Endothelial cell of umbilical vein (primary cell): ENCODE data around the gene LRRC8C. TPM values are rescaled to one million over a fixed set of nuclear protein-coding genes. Genes with fewer than 3 reads are reported as not detected.

Source experiments
- BruUV-seq: library from RNA; stranded (reverse); fragments of 400-500 nt; replicated peaks from 2 replicates; lab custom pipeline; 2021; lab: Mats Ljungman, UMichigan
- CTCF ChIA-PET: fragments of 300-600, 350-600 bp; sonication (Branson Sonifier 250); formaldehyde crosslinking; loops from one replicate; lab custom pipeline; 2021; ENCODE audit warnings: antibody characterized with exemption, inconsistent platforms; lab: Charles Lee
- POLR2A ChIA-PET: fragments of 300-600, 350-600 bp; sonication (Branson Sonifier 250); formaldehyde crosslinking; loops from one replicate; lab custom pipeline; 2021; ENCODE audit warnings: antibody characterized with exemption, inconsistent platforms; lab: Charles Lee
- DNase-seq: peaks from one replicate; pipeline ENCODE4 v3.0.0-alpha.2; 2011; ENCODE audit warnings: low read depth, low spot score
- FAIRE-seq: peaks from 2 replicates; lab custom pipeline; 2011; peaks lifted over from hg19 to GRCh38; lab: Jason Lieb, UNC
- H2AFZ ChIP-seq: 2 replicates; pipeline ENCODE4 v1.6.0; 2012; ENCODE audit warnings: low read depth, low read length, control low read depth, inconsistent platforms
- H3K27ac ChIP-seq: 2 replicates; pipeline ENCODE4 v1.5.1; 2011; ENCODE audit warnings: low read depth, mild to moderate bottlenecking, control low read depth, low read length, moderate library complexity; ENCODE audit not compliant: insufficient read depth
- H3K27me3 ChIP-seq, 2 experiments: 2 replicates each; pipeline versions ENCODE4 v1.6.0 to v1.6.1; 2011; ENCODE audit warnings: low read length in 2 of 2, mixed read lengths in 1 of 2; ENCODE audit not compliant: control insufficient read depth in 2 of 2, insufficient read depth in 2 of 2
- H3K36me3 ChIP-seq, 2 experiments: 2 replicates in 1 of 2; 3 replicates in 1 of 2; pipeline ENCODE4 v1.5.1; 2011; ENCODE audit warnings: low read length in 2 of 2, mild to moderate bottlenecking in 1 of 2, moderate library complexity in 1 of 2; ENCODE audit not compliant: control insufficient read depth in 2 of 2, insufficient read depth in 2 of 2; ENCODE audit errors: extremely low read depth in 1 of 2
- H3K4me1 ChIP-seq: 3 replicates; pipeline ENCODE4 v1.5.1; 2011; ENCODE audit warnings: mild to moderate bottlenecking, low read length; ENCODE audit not compliant: control insufficient read depth, insufficient read depth; ENCODE audit errors: extremely low read depth
- H3K4me2 ChIP-seq: 2 replicates; pipeline ENCODE4 v1.6.1; 2011; ENCODE audit warnings: low read length, control low read depth, mixed read lengths; ENCODE audit not compliant: insufficient read depth
- H3K4me3 ChIP-seq, 3 experiments: fragments of 200-600 bp in 1 of 3; sonication (generic), shearing (Covaris generic) in 1 of 3; replicated peaks in 1 of 3; 2 replicates each; pipeline ENCODE4 v1.5.1; 2011 to 2016; ENCODE audit warnings: control low read depth in 3 of 3, low read length in 3 of 3, mild to moderate bottlenecking in 2 of 3, inconsistent platforms in 1 of 3, low read depth in 1 of 3, moderate library complexity in 1 of 3; ENCODE audit not compliant: insufficient read depth in 1 of 3
- H3K79me2 ChIP-seq: 2 replicates; pipeline ENCODE4 v1.6.0; 2012; ENCODE audit warnings: low read length, inconsistent platforms; ENCODE audit not compliant: control insufficient read depth, insufficient read depth
- H3K9ac ChIP-seq: replicated peaks from 2 replicates; pipeline ENCODE3; 2011; ENCODE audit warnings: low read length, control low read depth; ENCODE audit not compliant: insufficient read depth; ENCODE audit errors: extremely low read depth
- H3K9me1 ChIP-seq: replicated peaks from 3 replicates; pipeline ENCODE4 v1.6.0; 2011; ENCODE audit warnings: mild to moderate bottlenecking, low read length; ENCODE audit not compliant: control insufficient read depth, insufficient read depth; ENCODE audit errors: extremely low read depth
- H3K9me3 ChIP-seq: replicated peaks from 2 replicates; pipeline ENCODE4 v1.5.1; 2012; ENCODE audit warnings: low read length, inconsistent platforms; ENCODE audit not compliant: control insufficient read depth, insufficient read depth
- H4K20me1 ChIP-seq: replicated peaks from 2 replicates; pipeline ENCODE3; 2011; ENCODE audit warnings: mild to moderate bottlenecking, low read length; ENCODE audit not compliant: control insufficient read depth, insufficient read depth; ENCODE audit errors: extremely low read depth
- CTCF ChIP-seq, 2 donors: IDR thresholded peaks; 1 replicate in 1 of 2; 2 replicates in 1 of 2; pipeline ENCODE4 v1.5.1; 2011; ENCODE audit warnings: low read length in 2 of 2, mild to moderate bottlenecking in 2 of 2, moderate library complexity in 2 of 2, control low read depth in 1 of 2, inconsistent platforms in 1 of 2, low read depth in 1 of 2; ENCODE audit not compliant: insufficient read depth in 1 of 2; ENCODE audit errors: extremely low read depth in 1 of 2
- EZH2 ChIP-seq: IDR thresholded peaks from 2 replicates; pipeline ENCODE4 v1.6.1; 2012; ENCODE audit warnings: borderline replicate concordance, low read depth, mild to moderate bottlenecking, moderate library complexity, low read length, inconsistent platforms; ENCODE audit not compliant: severe bottlenecking
- FOS ChIP-seq: IDR thresholded peaks from 2 replicates; pipeline ENCODE4 v1.6.1; 2011; ENCODE audit warnings: mild to moderate bottlenecking, low read length, moderate library complexity, borderline replicate concordance; ENCODE audit not compliant: insufficient read depth
- GATA2 ChIP-seq: IDR thresholded peaks from 2 replicates; pipeline ENCODE4 v1.7.0; 2011; ENCODE audit warnings: low read depth, mild to moderate bottlenecking, moderate library complexity, mixed read lengths, low read length; ENCODE audit not compliant: insufficient read length, insufficient read depth
- JUN ChIP-seq: IDR thresholded peaks from 2 replicates; pipeline ENCODE4 v1.6.1; 2011; ENCODE audit warnings: borderline replicate concordance, low read depth; ENCODE audit not compliant: insufficient read length, insufficient read depth
- MAX ChIP-seq: IDR thresholded peaks from 2 replicates; pipeline ENCODE4 v1.6.1; 2011; ENCODE audit not compliant: insufficient read depth, insufficient read length
- MYC ChIP-seq: IDR thresholded peaks from one replicate; pipeline ENCODE4 v1.6.1; 2011; ENCODE audit warnings: mild to moderate bottlenecking, low read depth, low read length
- POLR2A ChIP-seq: IDR thresholded peaks from 2 replicates; pipeline ENCODE4 v1.6.1; 2012; ENCODE audit warnings: low read depth, mild to moderate bottlenecking, control low read depth, low read length
- POLR2AphosphoS5 ChIP-seq: IDR thresholded peaks from 2 replicates; pipeline ENCODE4 v1.6.1; 2012; ENCODE audit warnings: low read depth, mild to moderate bottlenecking, control low read depth, low read length, moderate library complexity; ENCODE audit not compliant: insufficient read depth
- dilution Hi-C: fragments of 300-500 bp; cut with MboI; formaldehyde crosslinking; loops from one replicate; pipeline ENCODE4 v1.15.0; 2019; ENCODE audit warnings: low sequenced_read_pairs; ENCODE audit not compliant: extremely low pct_ligation_motif_present
- intact Hi-C: fragments of 100-400 bp; cut with micrococcal nuclease; formaldehyde crosslinking; loops from one replicate; pipeline ENCODE4 v1.10.0; 2022
- polyA plus RNA-seq, 4 experiments: library from polyadenylated mRNA; depleted of rRNA in 3 of 4; stranded (reverse) in 3 of 4; unstranded in 1 of 4; fragments of >200 nt; gene quantifications; 2 replicates each; pipeline versions ENCODE4 v1.2.1 to v1.2.3, GENCODE V29; 2011 to 2012; ENCODE audit warnings: missing spikeins in 1 of 4
- total RNA-seq: library from RNA; stranded (reverse); gene quantifications from 2 replicates; pipeline ENCODE4 v1.2.3, GENCODE V29; 2021

LRRC8C gene
- total and polyA plus RNA-seq, 2 donors (not counting 3 experiments of a cell fraction or from before 2014, with no cell fraction given) = 33.6 to 51.5 TPM

GRCh38 chr1:89705901-89706699 lies 73.2 kb downstream of the LRRC8C start:
- DNase-seq (peak; percentile 77), FAIRE-seq (no peak)
- ChIA-PET POLR2A (no interaction called here), CTCF (interaction anchor here (0.8 to 1.1 kb wide), 2 partner anchors 10 to 14 kb away, joined by 4 read pairs; no protein-coding TSS in a partner anchor)
- Histone ChIP-seq H3K36me3 (peaks cover 2 to 11% of the 10 kb centered on the region in 2 experiments), H4K20me1 (no peaks in the 10 kb centered on the region), H2AFZ (no peak overlapping the region), H3K4me3 (no peak overlapping the region), H3K9me3 (no peaks in the 10 kb centered on the region), H3K4me2 (no peak overlapping the region), H3K9me1 (no peaks in the 10 kb centered on the region), H3K79me2 (peaks cover 15% of the 10 kb centered on the region), H3K27me3 (no peaks in the 10 kb centered on the region), H3K27ac (no peak overlapping the region), H3K9ac (no peak overlapping the region), H3K4me1 (peaks cover 50% of the 10 kb centered on the region)
- dilution Hi-C loops = no loop called here
- intact Hi-C loops = no loop called here
- BruUV-seq = no TSS peak
- TF ChIP-seq FOS (no peak), POLR2A (peak; percentile 25), MYC (no peak), POLR2AphosphoS5 (no peak)

GRCh38 chr1:89706700-89707012 lies 73.7 kb downstream of the LRRC8C start:
- Histone ChIP-seq H3K4me1 (peaks cover 50% of the 10 kb centered on the region), H3K9me1 (no peaks in the 10 kb centered on the region), H3K9me3 (no peaks in the 10 kb centered on the region), H3K36me3 (peaks cover 2 to 13% of the 10 kb centered on the region in 2 experiments), H3K27me3 (no peaks in the 10 kb centered on the region), H4K20me1 (no peaks in the 10 kb centered on the region), H2AFZ (no peak overlapping the region), H3K4me2 (no peak overlapping the region), H3K4me3 (no peak overlapping the region), H3K9ac (no peak overlapping the region), H3K79me2 (peaks cover 20% of the 10 kb centered on the region), H3K27ac (no peak overlapping the region)
- TF ChIP-seq CTCF (IDR thresholded peaks at IDR 0.05; ENCODE audit: extremely low read depth in 1 of 2, insufficient read depth in 1 of 2, low read depth in 1 of 2, low read length in 2 of 2) (no peak), EZH2 (no peak), POLR2AphosphoS5 (no peak), POLR2A (no peak), JUN (no peak), GATA2 (no peak), MAX (no peak)
- DNase-seq (no peak), FAIRE-seq (no peak)
- BruUV-seq = no TSS peak
- POLR2A ChIA-PET = no interaction called here
- CTCF ChIA-PET = interaction anchor here (0.8 to 1.1 kb wide), 2 partner anchors 11 to 14 kb away, joined by 4 read pairs; no protein-coding TSS in a partner anchor
- dilution Hi-C loops = no loop called here
- intact Hi-C loops = no loop called here
